Subcutaneous abdominal adipose tissue (tissue), 5 donors: ENCODE results near the gene CNKSR3.
A peak's percentile ranks its signal among the peaks of the same experiment; 100 is the strongest.

Experiments
- H3K27ac ChIP-seq: one replicate; pipeline ENCODE4 v1.7.0; 2013; ENCODE audit warnings: low read depth, mild to moderate bottlenecking, inconsistent platforms, low read length, moderate library complexity
- H3K27me3 ChIP-seq, 5 donors: one replicate each; pipeline ENCODE4 v1.7.0; 2013; ENCODE audit warnings: low read length in 5 of 5, inconsistent platforms in 1 of 5; ENCODE audit not compliant: control insufficient read depth in 5 of 5, insufficient read depth in 4 of 5
- H3K36me3 ChIP-seq, 5 donors: one replicate each; pipeline ENCODE4 v1.7.0; 2013; ENCODE audit warnings: low read length in 5 of 5; ENCODE audit not compliant: control insufficient read depth in 5 of 5, insufficient read depth in 5 of 5
- H3K4me1 ChIP-seq, 5 donors: one replicate each; pipeline ENCODE4 v1.7.0; 2013; ENCODE audit warnings: low read length in 5 of 5, mild to moderate bottlenecking in 3 of 5, moderate library complexity in 1 of 5; ENCODE audit not compliant: control insufficient read depth in 5 of 5, insufficient read depth in 5 of 5
- H3K4me3 ChIP-seq, 5 donors: one replicate each; pipeline ENCODE4 v1.7.0; 2013; ENCODE audit warnings: low read length in 5 of 5, low read depth in 1 of 5
- H3K9ac ChIP-seq, 5 donors: one replicate each; pipeline ENCODE4 v1.7.0; 2013; ENCODE audit warnings: low read length in 5 of 5, mild to moderate bottlenecking in 4 of 5, moderate library complexity in 3 of 5
- H3K9me3 ChIP-seq, 5 donors: one replicate each; pipeline ENCODE4 v1.7.0; 2013; ENCODE audit warnings: low read length in 5 of 5; ENCODE audit not compliant: control insufficient read depth in 5 of 5
- donor health status: healthy.
- donor health status: healthy.
- donor health status: healthy.
- donor health status: healthy.
- donor health status: healthy.

Gene CNKSR3

DNA sequence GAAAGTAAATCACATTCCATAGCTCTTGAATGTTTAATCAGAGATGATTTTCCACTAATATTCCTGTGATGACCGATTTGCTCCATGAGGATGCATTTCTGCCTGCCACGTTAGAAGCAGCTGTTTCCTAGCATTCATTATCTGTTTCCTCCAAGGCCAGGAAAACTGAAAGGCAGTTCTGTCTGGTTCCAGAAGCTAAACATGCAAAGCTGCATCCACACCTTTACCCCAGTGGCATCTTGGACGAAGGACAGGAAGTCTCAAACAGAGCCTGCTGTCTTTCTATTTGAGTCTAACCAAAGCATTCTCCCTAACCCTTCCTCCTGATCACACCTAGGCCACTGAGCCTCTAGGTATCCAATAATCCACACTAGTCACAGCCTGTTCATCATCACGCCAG lies 27.6 kb downstream of the CNKSR3 start:
- no peak overlapping the region for H3K9ac ChIP-seq
- H3K27ac ChIP-seq, result no peak overlapping the region
- H3K4me1 ChIP-seq, result peaks cover 0 to 26% (median 11%) of the 10 kb centered on the region in 5 donors
- H3K27me3 ChIP-seq, result no peaks in the 10 kb centered on the region
- no peaks in the 10 kb centered on the region for H3K36me3 ChIP-seq
- H3K9me3 ChIP-seq, result no peaks in the 10 kb centered on the region
- H3K4me3 ChIP-seq, result no peak overlapping the region

DNA sequence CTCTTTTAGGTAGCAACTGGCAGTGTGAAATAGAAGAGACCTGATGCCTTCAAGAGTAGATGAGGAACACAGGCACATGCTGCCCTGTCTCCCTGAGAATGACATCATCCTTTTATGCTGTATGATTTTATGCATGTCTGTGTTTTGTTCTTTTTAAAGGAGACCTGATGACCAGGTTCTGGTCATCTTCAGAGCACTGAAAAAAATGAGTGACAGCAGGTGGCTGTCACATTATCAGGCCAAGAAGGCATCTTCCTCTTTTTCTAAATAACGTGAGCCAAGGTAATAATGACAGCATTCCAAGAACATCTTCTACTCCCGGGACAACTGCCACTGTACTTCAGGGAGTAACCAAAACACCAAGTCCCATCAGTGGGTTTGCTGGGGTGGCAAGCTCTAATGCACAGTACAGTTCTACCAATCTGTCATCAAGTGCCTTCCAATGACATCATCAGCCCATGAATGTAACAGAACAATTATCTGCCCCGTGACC lies 28.9 kb downstream of the CNKSR3 start:
- Histone ChIP-seq H3K27ac (no peak overlapping the region), H3K27me3 (no peaks in the 10 kb centered on the region), H3K9me3 (no peaks in the 10 kb centered on the region), H3K36me3 (no peaks in the 10 kb centered on the region), H3K9ac (no peak overlapping the region), H3K4me3 (no peak overlapping the region), H3K4me1 (peaks cover 0 to 26% (median 11%) of the 10 kb centered on the region in 5 donors)

DNA sequence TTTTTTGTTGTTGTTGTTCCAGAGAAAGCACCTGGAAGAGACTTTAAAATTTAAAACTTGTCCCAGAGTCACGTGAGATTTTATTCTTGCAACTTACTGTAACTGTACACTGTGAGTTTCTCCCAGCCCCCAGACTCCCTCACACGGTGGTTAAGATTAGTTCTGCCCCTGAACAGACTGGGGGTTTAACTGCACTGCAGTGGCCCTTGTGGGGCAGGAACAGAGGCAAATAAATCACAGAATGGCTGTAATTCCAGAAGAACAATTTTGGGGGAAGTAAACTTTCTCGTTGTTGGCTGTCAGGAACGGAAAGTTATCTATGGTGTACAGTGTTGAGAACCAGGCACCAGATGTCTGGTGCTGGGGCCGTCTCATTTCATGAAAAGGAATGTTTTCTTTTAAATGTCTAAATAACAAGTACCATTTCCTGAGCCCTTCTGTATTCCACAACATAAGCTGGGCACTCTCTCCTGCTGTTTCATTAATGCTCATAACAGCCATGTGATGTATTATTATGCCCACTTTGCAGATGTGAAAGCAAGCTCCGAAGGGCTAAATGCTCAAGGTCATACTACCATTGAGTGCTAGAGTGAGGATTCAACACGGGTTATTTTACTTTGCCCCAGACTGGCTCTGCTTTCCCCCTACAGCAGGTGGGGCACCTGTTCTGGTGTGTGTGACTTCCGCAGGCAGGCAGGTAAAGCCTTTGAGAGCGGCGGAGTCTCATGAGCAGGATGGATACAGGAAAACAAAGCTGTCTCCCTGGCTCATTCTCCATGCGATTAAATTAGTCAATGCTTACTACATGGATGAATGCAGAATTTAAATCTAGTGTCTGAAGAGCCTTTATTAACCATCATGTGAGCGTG lies 30.5 kb downstream of the CNKSR3 start:
- Histone ChIP-seq H3K9me3 (no peaks in the 10 kb centered on the region), H3K27ac (no peak overlapping the region), H3K4me3 (peak overlapping the region; percentile 11 to 48 (median 32)), H3K27me3 (no peaks in the 10 kb centered on the region), H3K36me3 (no peaks in the 10 kb centered on the region), H3K9ac (peak overlapping the region in 2 of 5 donors; percentile 13 to 44), H3K4me1 (peaks cover 0 to 26% (median 11%) of the 10 kb centered on the region in 5 donors)

DNA sequence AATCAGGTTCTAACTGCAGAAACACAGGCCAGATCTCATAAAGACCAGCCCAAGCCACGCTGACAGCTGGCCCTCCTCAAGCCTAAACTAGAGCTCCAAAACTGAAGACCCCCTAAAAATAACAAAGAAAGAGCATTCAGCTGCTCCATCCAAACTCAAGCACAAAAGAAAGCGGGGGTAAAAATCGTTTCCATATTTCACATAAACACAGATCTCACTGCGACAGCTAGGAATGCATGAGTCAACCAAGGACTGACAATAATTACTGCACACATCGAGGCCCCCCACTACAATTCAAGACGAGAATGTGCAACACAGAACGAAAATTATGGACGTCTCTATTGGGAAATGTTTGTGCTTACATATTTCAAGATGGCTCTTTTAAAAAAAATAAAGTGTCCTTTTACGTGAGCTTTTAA lies 31.1 kb downstream of the CNKSR3 start:
- no peaks in the 10 kb centered on the region for H3K27me3 ChIP-seq
- H3K4me3 ChIP-seq, result peak overlapping the region; percentile 13 to 48 (median 32)
- no peaks in the 10 kb centered on the region for H3K36me3 ChIP-seq
- peak overlapping the region in 1 of 5 donors; percentile 13 for H3K9ac ChIP-seq
- H3K9me3 ChIP-seq, result no peaks in the 10 kb centered on the region
- peaks cover 0 to 26% (median 11%) of the 10 kb centered on the region in 5 donors for H3K4me1 ChIP-seq
- H3K27ac ChIP-seq, result no peak overlapping the region

GRCh38 chr6:154478701-154479060 lies 31.8 kb downstream of the CNKSR3 start:
- Histone ChIP-seq H3K27me3 (no peaks in the 10 kb centered on the region), H3K4me3 (no peak overlapping the region), H3K36me3 (no peaks in the 10 kb centered on the region), H3K9me3 (no peaks in the 10 kb centered on the region), H3K9ac (no peak overlapping the region), H3K4me1 (peaks cover 0 to 24% (median 11%) of the 10 kb centered on the region in 5 donors), H3K27ac (no peak overlapping the region)

DNA sequence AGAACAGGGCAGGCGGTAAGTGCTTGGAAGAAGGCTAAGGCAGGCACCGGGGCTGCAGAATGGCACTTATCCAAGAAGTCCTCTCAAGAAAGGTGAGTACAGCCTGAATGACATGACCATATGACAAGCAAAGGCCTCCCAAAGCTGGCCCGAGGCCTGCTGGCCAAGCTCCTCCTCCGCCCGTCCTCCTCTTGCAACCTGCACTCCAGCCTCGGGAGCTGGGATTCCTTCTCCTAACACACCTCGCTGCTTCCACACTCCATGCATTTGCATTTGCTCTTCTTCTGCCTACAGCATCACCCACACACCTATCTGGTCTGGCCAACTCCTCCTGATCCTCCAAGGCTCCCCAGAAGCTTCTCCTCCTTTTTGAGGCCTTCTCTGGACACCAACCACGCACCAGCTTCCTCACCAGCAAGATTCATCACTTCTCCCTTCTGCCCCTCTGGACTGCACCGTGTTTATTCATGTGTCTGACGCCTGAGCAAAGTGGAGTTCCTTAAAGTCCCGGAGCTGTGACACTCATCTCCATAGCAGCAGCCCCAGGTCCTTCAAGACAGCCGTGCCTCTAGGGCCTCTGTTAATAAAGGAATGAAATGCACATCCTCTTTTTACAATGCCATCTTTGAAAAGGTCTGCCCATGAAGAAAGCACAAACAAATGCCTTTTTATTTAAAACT lies 32.3 kb downstream of the CNKSR3 start:
- H3K27ac ChIP-seq, result no peak overlapping the region
- H3K9me3 ChIP-seq, result no peaks in the 10 kb centered on the region
- peaks cover 0 to 19% (median 11%) of the 10 kb centered on the region in 5 donors for H3K4me1 ChIP-seq

GRCh38 chr6:154476494-154476893 lies 34.0 kb downstream of the CNKSR3 start:
- no peak overlapping the region for H3K27ac ChIP-seq
- H3K9ac ChIP-seq, result no peak overlapping the region
- H3K27me3 ChIP-seq, result no peaks in the 10 kb centered on the region
- no peaks in the 10 kb centered on the region for H3K36me3 ChIP-seq
- no peaks in the 10 kb centered on the region for H3K9me3 ChIP-seq
- no peak overlapping the region for H3K4me3 ChIP-seq
- peaks cover 0 to 9% (median 6%) of the 10 kb centered on the region in 5 donors for H3K4me1 ChIP-seq

More for the DNA sequence above, 32.3 kb downstream of the CNKSR3 start:
- H3K36me3 ChIP-seq, result no peaks in the 10 kb centered on the region
- no peak overlapping the region for H3K9ac ChIP-seq
- H3K4me3 ChIP-seq, result no peak overlapping the region
- no peaks in the 10 kb centered on the region for H3K27me3 ChIP-seq

DNA sequence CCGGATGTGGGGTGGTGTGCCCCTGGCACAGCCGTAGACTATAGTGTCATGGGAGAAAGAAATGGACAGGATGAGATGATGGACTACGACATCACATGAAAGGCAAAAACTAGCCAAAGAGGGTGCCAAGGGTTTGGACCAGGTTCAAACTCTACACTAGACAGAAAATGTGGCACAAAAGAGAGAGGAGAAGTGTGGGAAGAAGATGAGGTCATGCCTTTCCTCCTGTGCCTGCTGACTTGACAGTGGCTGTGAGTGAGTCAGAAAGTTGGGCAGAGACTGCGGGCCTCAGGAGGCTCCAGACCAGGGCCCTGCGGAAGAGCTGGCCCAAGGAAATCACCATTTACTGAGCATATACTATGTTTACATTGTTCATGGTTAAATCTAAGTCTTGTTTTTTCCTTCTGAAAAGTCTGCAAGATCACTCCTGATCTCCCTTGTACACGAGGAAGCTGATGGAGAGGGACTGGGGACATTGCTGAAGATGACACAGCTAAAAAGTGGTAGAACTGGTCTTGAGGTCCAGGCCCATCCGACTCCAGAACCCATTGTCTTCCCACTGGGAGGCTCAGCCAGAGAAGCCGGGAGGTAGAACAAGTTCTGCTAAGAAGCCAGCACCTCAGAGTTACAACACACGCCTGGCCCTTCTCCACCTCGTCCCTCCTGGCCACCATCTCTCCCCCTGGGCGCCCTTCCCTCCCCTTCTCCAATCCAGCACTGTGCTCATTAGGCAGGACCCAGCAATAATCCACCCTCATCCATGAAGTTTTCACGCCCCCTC lies 35.6 kb downstream of the CNKSR3 start:
- Histone ChIP-seq H3K4me1 (peaks cover 0 to 8% (median 3%) of the 10 kb centered on the region in 5 donors), H3K27me3 (no peaks in the 10 kb centered on the region), H3K27ac (no peak overlapping the region), H3K36me3 (no peaks in the 10 kb centered on the region), H3K9ac (no peak overlapping the region), H3K9me3 (peaks cover 0 to 7% (median 4%) of the 10 kb centered on the region in 5 donors), H3K4me3 (no peak overlapping the region)

DNA sequence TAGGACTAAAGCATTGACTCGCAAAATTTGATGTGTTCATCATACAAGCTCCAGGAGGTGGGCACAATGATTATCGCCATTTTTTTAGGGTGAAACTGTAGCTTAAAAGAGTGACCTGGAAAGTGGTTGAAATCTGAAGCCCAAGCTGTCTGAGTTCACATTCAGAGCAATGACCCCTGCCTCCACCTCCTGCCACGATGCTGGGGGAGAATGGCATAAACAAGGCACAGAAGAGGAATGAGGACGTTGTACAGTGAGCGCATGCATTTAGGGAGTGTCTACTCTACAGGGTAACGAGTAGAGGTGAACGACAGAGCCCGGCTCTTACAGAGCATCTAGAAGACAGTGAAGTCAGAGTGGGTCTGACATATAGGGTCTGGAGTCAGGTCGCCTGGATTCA lies 37.2 kb downstream of the CNKSR3 start:
- Histone ChIP-seq H3K27ac (no peak overlapping the region), H3K4me1 (peaks cover 0 to 3% (median 0%) of the 10 kb centered on the region in 5 donors), H3K4me3 (no peak overlapping the region), H3K27me3 (no peaks in the 10 kb centered on the region), H3K9ac (no peak overlapping the region), H3K36me3 (no peaks in the 10 kb centered on the region), H3K9me3 (peaks cover 0 to 7% (median 4%) of the 10 kb centered on the region in 5 donors)
